Kidney (tissue), 14 donors: Measurements from ENCODE around the gene ENTHD1. TPM values are rescaled to one million over a fixed set of nuclear protein-coding genes. Genes with fewer than 3 reads are reported as not detected.
"Not testable (repeated sequence)": the region's sequence is repeated elsewhere in the genome, so short reads cannot be mapped to it uniquely, and the experiment has no call there.

Experiments
- DNase-seq, 5 donors: peaks; one replicate each; pipeline ENCODE4 v3.0.0-alpha.2; 2013 to 2020
- FAIRE-seq: peaks from 2 replicates; lab custom pipeline; 2012; peaks lifted over from hg19 to GRCh38; lab: Jason Lieb, UNC
- H3K27ac ChIP-seq, 2 donors: one replicate each; pipeline ENCODE4 v1.7.0; 2013; ENCODE audit warnings: low read depth in 2 of 2, low read length in 2 of 2, inconsistent platforms in 1 of 2
- H3K27me3 ChIP-seq: one replicate; pipeline ENCODE4 v1.7.1; 2013; ENCODE audit warnings: low read length, inconsistent platforms; ENCODE audit not compliant: control insufficient read depth, insufficient read depth
- H3K36me3 ChIP-seq, 3 donors: one replicate each; pipeline versions ENCODE4 v1.7.0 to v1.7.1; 2013; ENCODE audit warnings: low read length in 3 of 3, control low read depth in 1 of 3, inconsistent platforms in 1 of 3; ENCODE audit not compliant: insufficient read depth in 3 of 3, control insufficient read depth in 2 of 3
- H3K4me1 ChIP-seq, 3 donors: one replicate each; pipeline versions ENCODE4 v1.7.0 to v1.7.1; 2013; ENCODE audit warnings: low read length in 3 of 3, inconsistent platforms in 1 of 3, low read depth in 1 of 3; ENCODE audit not compliant: control insufficient read depth in 2 of 3, insufficient read depth in 2 of 3
- H3K4me3 ChIP-seq, 3 donors: one replicate each; pipeline versions ENCODE4 v1.7.0 to v1.8.1; 2013; ENCODE audit warnings: low read length in 3 of 3, control low read depth in 1 of 3, inconsistent platforms in 1 of 3
- H3K9ac ChIP-seq, 3 donors: one replicate each; pipeline versions ENCODE4 v1.7.0 to v1.7.1; 2013; ENCODE audit warnings: low read length in 3 of 3, control low read depth in 1 of 3, inconsistent platforms in 1 of 3
- H3K9me3 ChIP-seq, 3 donors: one replicate each; pipeline versions ENCODE4 v1.7.0 to v1.7.1; 2013; ENCODE audit warnings: low read length in 3 of 3, control low read depth in 1 of 3, inconsistent platforms in 1 of 3; ENCODE audit not compliant: control insufficient read depth in 2 of 3, insufficient read depth in 1 of 3
- intact Hi-C: fragments of 100-400 bp; cut with DNase I; formaldehyde crosslinking; loops from one replicate; pipeline ENCODE4 v1.11.1; 2022
- polyA plus RNA-seq: library from polyadenylated mRNA; stranded (reverse); fragments of 350-450 nt; fragmentation: Illumina TruSeq; extraction: RNeasy Lipid Tissue Mini Kit (QIAGEN cat#74804); gene quantifications from one replicate; pipeline ENCODE4 v1.2.3, GENCODE V29; 2014; ENCODE audit warnings: low read depth, low replicate concordance; ENCODE audit not compliant: insufficient read depth
- total RNA-seq: library from RNA; stranded (reverse); fragmentation: NEBNext Ultra II Directional; extraction: Animal tissue kit (Norgen Biotek cat#: 25700); gene quantifications from one replicate; pipeline ENCODE4 v1.2.1, GENCODE V29; 2021
- TF ChIP-seq, protein P1 (sequence below): IDR thresholded peaks from 3 replicates; pipeline ENCODE4 v1.5.1; 2012; ENCODE audit warnings: mild to moderate bottlenecking, moderate library complexity, borderline replicate concordance; ENCODE audit not compliant: insufficient read depth; ENCODE audit errors: extremely low read depth
- donor health status: control.
- donor health status: control.
- donor health status: control.
- donor health status: control.
- donor health status: control.
- donor health status: DM: yes; HTN: yes; CAD: no.
- donor health status: Normal renal cell carcinoma (clear cell type).

Gene ENTHD1
- total and polyA plus RNA-seq, 2 donors from 2014 or later, result not detected

DNA sequence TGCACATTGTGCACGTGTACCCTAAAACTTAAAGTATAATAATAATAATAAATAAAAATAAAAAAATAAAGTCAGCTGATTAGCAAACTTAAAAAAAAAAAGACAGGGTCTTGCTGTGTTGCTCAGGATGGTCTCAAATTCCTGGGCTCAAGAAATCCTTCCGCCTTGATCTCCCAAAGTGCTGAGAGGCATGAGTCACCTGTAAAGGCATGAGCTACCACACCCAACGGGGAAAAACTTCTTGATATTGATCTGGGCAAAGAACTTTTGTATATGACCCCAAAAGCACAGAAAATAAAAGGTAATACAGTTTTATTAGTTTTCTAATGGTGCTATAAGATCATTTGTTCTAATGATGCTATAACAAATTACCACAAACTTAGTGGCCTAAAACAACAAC, 46.1 kb downstream of the ENTHD1 start:
- intact Hi-C loops, result no loop called here
- no peak for FAIRE-seq

DNA sequence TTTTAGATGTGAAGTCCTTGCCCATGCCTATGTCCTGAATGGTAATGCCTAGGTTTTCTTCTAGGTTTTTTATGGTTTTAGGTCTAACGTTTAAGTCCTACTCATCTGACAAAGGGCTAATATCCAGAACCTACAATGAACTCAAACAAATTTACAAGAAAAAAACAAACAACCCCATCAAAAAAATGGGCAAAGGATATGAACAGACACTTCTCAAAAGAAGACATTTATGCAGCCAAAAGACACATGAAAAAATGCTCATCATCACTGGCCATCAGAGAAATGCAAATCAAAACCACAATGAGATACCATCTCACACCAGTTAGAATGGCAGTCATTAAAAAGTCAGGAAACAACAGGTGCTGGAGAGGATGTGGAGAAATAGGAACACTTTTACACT, 47.0 kb downstream of the ENTHD1 start:
- H3K9ac ChIP-seq, H3K4me3 ChIP-seq, H3K27ac ChIP-seq, H3K36me3 ChIP-seq, H3K4me1 ChIP-seq, H3K27me3 ChIP-seq, DNase-seq, H3K9me3 ChIP-seq, FAIRE-seq, intact Hi-C loops: not testable (repeated sequence)

More for the DNA sequence above, 46.1 kb downstream of the ENTHD1 start:
- DNase-seq, result no peak
- Histone ChIP-seq H3K4me1 (no peaks in the 10 kb centered on the region), H3K27ac (no peak overlapping the region), H3K4me3 (no peak overlapping the region), H3K9ac (no peak overlapping the region), H3K36me3 (no peaks in the 10 kb centered on the region), H3K9me3 (peaks cover 0 to 2% (median 0%) of the 10 kb centered on the region in 3 donors), H3K27me3 (no peaks in the 10 kb centered on the region)
- TF ChIP-seq, protein P1, sequence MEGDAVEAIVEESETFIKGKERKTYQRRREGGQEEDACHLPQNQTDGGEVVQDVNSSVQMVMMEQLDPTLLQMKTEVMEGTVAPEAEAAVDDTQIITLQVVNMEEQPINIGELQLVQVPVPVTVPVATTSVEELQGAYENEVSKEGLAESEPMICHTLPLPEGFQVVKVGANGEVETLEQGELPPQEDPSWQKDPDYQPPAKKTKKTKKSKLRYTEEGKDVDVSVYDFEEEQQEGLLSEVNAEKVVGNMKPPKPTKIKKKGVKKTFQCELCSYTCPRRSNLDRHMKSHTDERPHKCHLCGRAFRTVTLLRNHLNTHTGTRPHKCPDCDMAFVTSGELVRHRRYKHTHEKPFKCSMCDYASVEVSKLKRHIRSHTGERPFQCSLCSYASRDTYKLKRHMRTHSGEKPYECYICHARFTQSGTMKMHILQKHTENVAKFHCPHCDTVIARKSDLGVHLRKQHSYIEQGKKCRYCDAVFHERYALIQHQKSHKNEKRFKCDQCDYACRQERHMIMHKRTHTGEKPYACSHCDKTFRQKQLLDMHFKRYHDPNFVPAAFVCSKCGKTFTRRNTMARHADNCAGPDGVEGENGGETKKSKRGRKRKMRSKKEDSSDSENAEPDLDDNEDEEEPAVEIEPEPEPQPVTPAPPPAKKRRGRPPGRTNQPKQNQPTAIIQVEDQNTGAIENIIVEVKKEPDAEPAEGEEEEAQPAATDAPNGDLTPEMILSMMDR, result no peak

DNA sequence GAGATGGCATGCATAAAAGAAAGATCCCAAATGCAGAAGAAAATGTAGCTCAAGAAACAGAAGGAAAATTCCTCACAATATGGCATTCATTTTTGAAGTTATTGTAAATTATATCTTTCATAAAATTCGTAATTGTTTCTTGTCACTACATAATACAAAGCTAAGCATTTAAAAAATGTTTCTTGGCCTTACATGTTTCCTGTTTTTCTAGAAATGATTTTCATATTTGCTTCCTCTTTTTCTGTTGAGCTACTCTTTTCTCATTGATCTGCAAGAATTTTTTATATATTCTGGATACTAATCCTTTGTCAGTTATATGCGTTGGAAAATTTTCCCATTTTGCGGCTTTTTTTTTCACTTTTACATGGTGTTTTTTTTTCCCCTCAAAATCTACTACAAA, 48.0 kb downstream of the ENTHD1 start:
- intact Hi-C loops, result no loop called here
- TF ChIP-seq, protein P1, result no peak
- Histone ChIP-seq H3K36me3 (no peaks in the 10 kb centered on the region), H3K9ac (no peak overlapping the region), H3K9me3 (peaks cover 0 to 2% (median 0%) of the 10 kb centered on the region in 3 donors), H3K4me3 (no peak overlapping the region), H3K27me3 (no peaks in the 10 kb centered on the region), H3K27ac (no peak overlapping the region), H3K4me1 (no peaks in the 10 kb centered on the region)
- no peak for DNase-seq
- no peak for FAIRE-seq

DNA sequence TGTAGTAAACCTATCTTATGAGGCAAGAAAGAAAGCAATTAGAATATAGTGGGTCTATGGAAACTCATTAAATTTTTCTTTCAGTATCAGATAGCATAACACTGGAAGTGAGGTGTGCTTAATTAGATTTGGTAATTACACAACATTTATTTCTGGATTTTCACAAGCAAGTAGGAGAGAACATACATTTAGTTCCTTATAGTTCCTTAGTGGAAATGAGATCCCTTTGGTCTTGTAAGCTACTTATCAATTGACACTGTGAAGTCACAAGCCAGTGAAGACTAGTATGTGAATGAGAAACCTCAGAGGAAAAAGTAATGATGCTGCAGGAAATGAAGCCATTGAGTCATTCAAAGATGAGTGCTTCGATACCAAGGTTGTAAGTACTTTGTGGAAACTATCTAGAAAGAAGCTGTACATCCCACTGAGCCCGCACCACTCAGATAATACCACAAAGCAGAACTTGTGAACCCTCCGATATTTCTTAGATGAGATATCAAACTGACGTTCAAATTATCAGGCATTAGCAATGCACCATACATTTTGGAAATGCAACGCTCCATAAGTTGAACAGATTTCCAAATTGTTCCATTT, 53.5 kb downstream of the ENTHD1 start:
- Histone ChIP-seq H3K36me3 (no peaks in the 10 kb centered on the region), H3K9ac (no peak overlapping the region), H3K9me3 (peaks cover 0 to 2% (median 0%) of the 10 kb centered on the region in 3 donors), H3K4me1 (no peaks in the 10 kb centered on the region), H3K27ac (no peak overlapping the region), H3K27me3 (no peaks in the 10 kb centered on the region), H3K4me3 (no peak overlapping the region)
- intact Hi-C loops, result no loop called here
- TF ChIP-seq, protein P1, result no peak
- FAIRE-seq (no peak), DNase-seq (no peak)
